Activated CD4-positive, alpha-beta memory T cell treated with anti-CD3 and anti-CD28 coated beads for 36 hours (primary cell): ENCODE data around the gene GALNT15. TPM values are rescaled to one million over a fixed set of nuclear protein-coding genes. Genes with fewer than 3 reads are reported as not detected.

Experiments
- CTCF ChIA-PET: fragments of 350-600 bp; sonication (Branson Sonifier 250); formaldehyde crosslinking; loops from one replicate; lab custom pipeline; 2021; ENCODE audit warnings: antibody characterized with exemption, inconsistent platforms; lab: Charles Lee
- POLR2A ChIA-PET: fragments of 350-600 bp; sonication (Branson Sonifier 250); formaldehyde crosslinking; loops from one replicate; lab custom pipeline; 2021; ENCODE audit warnings: antibody characterized with exemption; lab: Charles Lee
- DNase-seq: peaks from one replicate; pipeline ENCODE4 v3.0.0-alpha.2; 2020
- H3K27ac Mint-ChIP-seq: one replicate; pipeline ENCODE4 v1.8.0; 2021; ENCODE audit warnings: mixed read lengths
- H3K27me3 Mint-ChIP-seq: one replicate; pipeline ENCODE4 v1.8.0; 2021; ENCODE audit warnings: mixed read lengths
- H3K36me3 Mint-ChIP-seq: one replicate; pipeline ENCODE4 v1.8.0; 2021; ENCODE audit warnings: mixed read lengths
- H3K4me1 Mint-ChIP-seq: one replicate; pipeline ENCODE4 v1.8.0; 2021; ENCODE audit warnings: low read depth, mixed read lengths
- H3K4me3 Mint-ChIP-seq: one replicate; pipeline ENCODE4 v1.8.0; 2021; ENCODE audit warnings: mild to moderate bottlenecking, mixed read lengths
- H3K9me3 Mint-ChIP-seq: one replicate; pipeline ENCODE4 v1.8.0; 2021; ENCODE audit warnings: mixed read lengths
- intact Hi-C: fragments of 100-400 bp; cut with micrococcal nuclease; formaldehyde crosslinking; loops from one replicate; pipeline ENCODE4 v1.15.1; 2023
- total RNA-seq, 2 experiments: library from RNA; stranded (reverse); gene quantifications; one replicate each; pipeline ENCODE4 v1.2.3, GENCODE V29; 2021

Gene GALNT15
- total RNA-seq, 2 experiments from 2014 or later, result not detected

DNA sequence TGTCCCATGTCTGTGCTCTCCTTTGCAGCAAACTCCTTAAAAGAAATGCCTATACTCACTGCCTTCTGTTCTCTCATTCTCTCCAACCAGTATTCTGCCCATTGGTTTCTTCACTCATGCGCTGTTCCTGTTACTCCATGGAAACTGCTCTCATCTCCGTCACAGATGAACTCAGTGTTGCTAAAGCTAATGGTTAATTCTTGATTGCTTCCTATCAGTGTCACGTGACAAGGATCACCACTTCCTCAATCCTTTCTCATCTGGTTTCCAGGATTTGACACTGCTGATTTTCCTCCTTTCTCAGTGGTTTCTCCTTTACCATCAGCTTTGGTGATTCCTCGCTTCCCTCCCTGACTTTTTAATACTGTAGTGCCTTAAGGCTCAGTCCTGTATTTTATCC, 87.7 kb downstream of the GALNT15 start:
- Mint-ChIP-seq H3K4me1 (peaks cover 21% of the 10 kb centered on the region), H3K9me3 (no peaks in the 10 kb centered on the region), H3K27ac (no peak overlapping the region), H3K27me3 (no peaks in the 10 kb centered on the region), H3K36me3 (peaks cover 7% of the 10 kb centered on the region), H3K4me3 (no peak overlapping the region)
- ChIA-PET CTCF (interaction anchor here (0.7 kb wide), 1 partner anchor 259 kb away, joined by 3 read pairs; no protein-coding TSS in a partner anchor), POLR2A (no interaction called here)
- DNase-seq, result no peak
- intact Hi-C loops, result loop anchor here (10.0 kb wide), 1 partner anchor 623 kb away; the partner anchor contains the start of gene PLCL2

DNA sequence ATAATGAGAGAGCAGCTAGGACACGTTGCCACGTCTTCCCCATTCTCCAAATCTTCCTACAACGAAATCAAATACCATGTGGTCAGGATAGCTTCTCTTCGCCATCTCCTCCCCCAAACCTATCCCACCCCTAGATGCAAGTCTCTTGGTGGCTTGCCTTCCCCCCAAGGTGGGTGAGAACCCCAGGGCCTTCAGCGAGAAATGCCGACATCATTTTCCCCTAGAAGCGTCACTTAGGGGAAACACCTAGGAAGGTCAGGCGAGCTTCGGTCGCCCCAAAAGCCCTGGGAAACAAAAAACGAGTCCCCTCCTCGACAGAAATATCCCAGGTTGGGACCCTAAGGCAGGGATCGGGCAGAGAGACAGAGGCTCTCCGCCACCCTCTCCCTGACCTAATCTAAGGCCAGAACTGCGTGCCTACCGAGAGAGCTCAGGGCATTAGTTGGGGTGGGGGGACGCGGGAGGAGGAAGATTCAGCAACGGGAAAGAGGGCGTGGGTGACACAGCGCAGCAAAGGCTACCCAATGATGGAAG, 89.8 kb downstream of the GALNT15 start:
- no peaks in the 10 kb centered on the region for H3K27me3 Mint-ChIP-seq
- intact Hi-C loops, result loop anchor here (2.0 to 10.0 kb wide), 2 partner anchors 257 to 621 kb away; partner anchors contain the start of gene PLCL2
- H3K9me3 Mint-ChIP-seq, result no peaks in the 10 kb centered on the region
- H3K27ac Mint-ChIP-seq, result peak overlapping the region; percentile 94
- no peak for DNase-seq
- CTCF ChIA-PET, result interaction anchor here (0.6 to 7.3 kb wide), 10 partner anchors 16 to 448 kb away, joined by 3 to 61 read pairs (median 6); no protein-coding TSS in a partner anchor
- peak overlapping the region; percentile 93 for H3K4me3 Mint-ChIP-seq
- H3K36me3 Mint-ChIP-seq, result peaks cover 8% of the 10 kb centered on the region
- H3K4me1 Mint-ChIP-seq, result peaks cover 36% of the 10 kb centered on the region
- POLR2A ChIA-PET, result interaction anchor here (0.7 to 3.1 kb wide), 13 partner anchors 9 to 1058 kb away, joined by 3 to 15 read pairs (median 5); partner anchors contain the start of gene CAPN7

DNA sequence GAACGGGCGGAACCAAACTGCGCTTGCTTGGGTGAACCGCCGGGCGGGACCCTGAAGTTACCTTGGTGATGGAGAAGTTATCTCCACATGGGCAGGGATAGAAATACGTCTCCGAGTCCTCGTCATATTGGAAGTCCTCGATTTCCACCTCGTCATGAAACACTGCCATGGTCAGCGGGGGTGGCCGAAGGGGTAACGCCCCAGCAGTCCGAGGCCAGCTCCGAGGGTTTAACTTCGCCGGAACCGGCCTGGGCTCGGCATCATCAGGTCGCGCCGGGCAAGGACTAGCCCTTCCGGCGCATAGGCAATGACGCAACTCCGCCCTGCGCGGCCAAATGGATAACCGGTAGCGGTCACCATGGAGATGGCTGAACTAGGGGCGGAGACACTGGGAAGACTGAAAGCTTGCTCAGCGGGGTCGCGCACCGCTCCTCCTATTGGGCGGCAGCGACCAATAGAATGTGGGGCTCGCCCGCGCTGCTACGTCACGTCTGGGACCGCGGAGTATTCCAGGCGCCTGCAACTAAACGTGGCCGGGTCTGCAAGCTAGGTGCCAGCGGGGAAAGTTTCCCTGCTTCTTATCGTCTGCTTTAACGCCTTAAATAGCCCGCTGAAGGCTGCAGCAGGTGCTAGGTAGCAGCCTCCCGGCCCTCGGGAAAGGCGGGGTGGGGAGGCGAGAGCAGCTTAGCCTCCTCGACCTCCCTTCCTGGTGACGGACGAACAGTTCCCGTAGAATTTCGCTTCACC, 90.4 kb downstream of the GALNT15 start, which contains the start of the genes DPH3 and OXNAD1:
Gene DPH3, minus strand, starts transcription at position 236 of the 747 bp plus-strand sequence. Its CDS starts 67 bp downstream, at position 169.
Gene OXNAD1, plus strand, starts transcription at position 505 of the 747 bp plus-strand sequence. CDS start 5,741 bp downstream, outside the sequence.
- ChIA-PET CTCF (interaction anchor here (0.6 to 7.3 kb wide), 11 partner anchors 17 to 332 kb away, joined by 3 to 61 read pairs (median 5); no protein-coding TSS in a partner anchor), POLR2A (interaction anchor here (0.7 to 3.1 kb wide), 16 partner anchors 14 to 1059 kb away, joined by 3 to 15 read pairs (median 4); partner anchors contain the start of gene CAPN7)
- Mint-ChIP-seq H3K4me1 (peaks cover 36% of the 10 kb centered on the region), H3K9me3 (no peaks in the 10 kb centered on the region), H3K4me3 (peak within 1 kb of the TSS; percentile 93), H3K27ac (peak within 1 kb of the TSS; percentile 94), H3K36me3 (peaks cover 7% of the 10 kb centered on the region), H3K27me3 (no peaks in the 10 kb centered on the region)
- peak; percentile 99 for DNase-seq
- intact Hi-C loops, result loop anchor here (1.0 to 10.0 kb wide), 7 partner anchors 21 to 664 kb away; partner anchors contain the start of genes BTD, HACL1 and PLCL2

DNA sequence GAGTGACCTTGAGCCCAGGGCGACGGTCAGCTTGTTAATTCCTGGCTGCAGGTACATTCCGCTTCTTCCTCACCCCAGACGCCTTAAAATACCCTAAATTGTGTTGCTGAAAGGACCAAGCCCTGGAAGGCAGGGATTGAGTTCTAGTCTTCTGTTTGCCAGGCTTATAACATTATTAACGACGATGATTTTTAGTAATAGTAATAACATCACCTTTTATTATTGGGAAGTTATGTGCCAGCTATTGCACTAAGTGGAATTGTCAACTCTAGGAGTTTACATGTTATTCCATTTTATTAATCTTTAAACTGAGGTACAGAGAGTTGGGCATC, 90.9 kb downstream of the GALNT15 start:
- H3K4me3 Mint-ChIP-seq, result peak overlapping the region; percentile 93
- H3K27ac Mint-ChIP-seq, result peak overlapping the region; percentile 94
- H3K36me3 Mint-ChIP-seq, result peaks cover 8% of the 10 kb centered on the region
- H3K27me3 Mint-ChIP-seq, result no peaks in the 10 kb centered on the region
- intact Hi-C loops, result loop anchor here (1.0 to 10.0 kb wide), 7 partner anchors 21 to 664 kb away; partner anchors contain the start of genes BTD, HACL1 and PLCL2
- no peak for DNase-seq
- H3K4me1 Mint-ChIP-seq, result peaks cover 36% of the 10 kb centered on the region
- H3K9me3 Mint-ChIP-seq, result no peaks in the 10 kb centered on the region
- CTCF ChIA-PET, result interaction anchor here (0.7 to 7.3 kb wide), 9 partner anchors 18 to 331 kb away, joined by 3 to 61 read pairs (median 8); no protein-coding TSS in a partner anchor
- POLR2A ChIA-PET, result interaction anchor here (0.8 to 3.1 kb wide), 11 partner anchors 14 to 289 kb away, joined by 3 to 15 read pairs (median 5); no protein-coding TSS in a partner anchor

DNA sequence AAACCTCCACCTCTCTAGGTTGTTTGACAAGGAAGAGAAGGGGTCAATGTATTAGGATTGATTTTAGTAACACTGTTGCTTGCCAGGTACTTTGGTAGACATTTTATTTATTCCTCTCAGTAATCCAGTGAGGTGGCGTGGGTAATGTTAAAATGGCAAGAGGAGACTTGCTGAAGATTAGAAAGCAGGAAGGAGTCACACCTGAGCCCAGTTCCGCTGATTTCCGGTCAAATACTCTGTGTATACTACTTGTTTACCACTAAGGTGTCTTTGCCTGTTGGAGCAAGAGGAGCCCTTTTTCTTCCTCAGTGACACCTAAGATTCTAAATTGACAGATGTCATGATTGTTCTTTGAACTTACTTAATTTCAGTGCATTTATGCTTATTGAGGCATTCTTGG, 92.2 kb downstream of the GALNT15 start:
- no peak for DNase-seq
- ChIA-PET CTCF (interaction anchor here (1.5 to 7.3 kb wide), 8 partner anchors 12 to 285 kb away, joined by 3 to 61 read pairs (median 28); no protein-coding TSS in a partner anchor), POLR2A (interaction anchor here (2.4 to 3.1 kb wide), 2 partner anchors 24 to 53 kb away, joined by 11 read pairs; no protein-coding TSS in a partner anchor)
- no peaks in the 10 kb centered on the region for H3K27me3 Mint-ChIP-seq
- peaks cover 33% of the 10 kb centered on the region for H3K4me1 Mint-ChIP-seq
- no peaks in the 10 kb centered on the region for H3K9me3 Mint-ChIP-seq
- H3K27ac Mint-ChIP-seq, result peak overlapping the region; percentile 12
- intact Hi-C loops, result loop anchor here (10.0 kb wide), 1 partner anchor 618 kb away; the partner anchor contains the start of gene PLCL2
- H3K36me3 Mint-ChIP-seq, result peaks cover 17% of the 10 kb centered on the region
- peak overlapping the region; percentile 10 for H3K4me3 Mint-ChIP-seq

DNA sequence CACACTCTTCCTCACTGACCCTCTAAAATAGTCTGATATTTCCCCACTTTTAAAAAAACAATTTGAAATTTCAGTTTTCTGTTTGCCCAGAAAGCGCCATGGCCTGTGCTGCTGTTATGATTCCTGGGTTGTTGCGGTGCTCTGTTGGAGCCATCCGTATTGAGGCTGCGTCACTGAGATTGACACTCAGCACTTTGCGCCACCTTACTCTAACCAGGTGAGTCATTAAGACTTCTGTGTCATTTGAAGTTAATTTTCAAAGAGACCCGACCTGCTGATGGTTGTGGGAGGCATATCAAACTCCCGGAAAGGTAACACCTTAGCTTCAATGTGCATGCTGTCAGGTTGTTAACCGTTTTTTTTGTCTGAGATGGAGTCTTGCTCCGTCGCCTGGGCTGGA, 96.4 kb downstream of the GALNT15 start:
- POLR2A ChIA-PET, result no interaction called here
- intact Hi-C loops, result no loop called here
- no peak overlapping the region for H3K27ac Mint-ChIP-seq
- no peak overlapping the region for H3K4me3 Mint-ChIP-seq
- no peaks in the 10 kb centered on the region for H3K9me3 Mint-ChIP-seq
- CTCF ChIA-PET, result interaction anchor here (0.8 to 7.3 kb wide), 4 partner anchors 15 to 281 kb away, joined by 3 to 61 read pairs (median 16); no protein-coding TSS in a partner anchor
- H3K36me3 Mint-ChIP-seq, result peaks cover 28% of the 10 kb centered on the region
- no peaks in the 10 kb centered on the region for H3K27me3 Mint-ChIP-seq
- peaks cover 28% of the 10 kb centered on the region for H3K4me1 Mint-ChIP-seq
- no peak for DNase-seq

DNA sequence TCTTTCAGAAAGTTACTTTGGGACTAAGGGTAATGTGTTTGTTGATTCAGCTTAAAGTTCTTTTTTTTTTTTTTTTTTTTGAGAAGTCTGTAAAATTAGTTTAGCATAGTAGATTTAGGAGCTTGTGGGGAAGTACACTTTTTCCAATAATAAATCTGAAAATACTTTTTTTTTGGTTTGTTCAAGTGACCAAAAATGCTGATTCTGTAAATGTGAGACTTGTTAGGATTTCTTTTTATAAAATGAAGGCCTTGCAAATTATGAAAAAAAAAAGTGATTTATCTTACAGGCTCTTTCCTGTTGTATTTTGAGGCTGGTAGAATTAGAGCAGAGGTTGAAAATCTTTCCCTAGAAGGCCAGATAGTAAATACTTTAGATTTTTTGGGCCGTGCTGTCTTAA, 98.1 kb downstream of the GALNT15 start:
- no peak overlapping the region for H3K4me3 Mint-ChIP-seq
- no peak overlapping the region for H3K27ac Mint-ChIP-seq
- ChIA-PET POLR2A (no interaction called here), CTCF (interaction anchor here (0.8 to 1.7 kb wide), 5 partner anchors 13 to 47 kb away, joined by 3 to 9 read pairs (median 3); no protein-coding TSS in a partner anchor)
- H3K27me3 Mint-ChIP-seq, result no peaks in the 10 kb centered on the region
- intact Hi-C loops, result no loop called here
- peaks cover 11% of the 10 kb centered on the region for H3K4me1 Mint-ChIP-seq
- H3K9me3 Mint-ChIP-seq, result no peaks in the 10 kb centered on the region
- peaks cover 32% of the 10 kb centered on the region for H3K36me3 Mint-ChIP-seq
- no peak for DNase-seq

DNA sequence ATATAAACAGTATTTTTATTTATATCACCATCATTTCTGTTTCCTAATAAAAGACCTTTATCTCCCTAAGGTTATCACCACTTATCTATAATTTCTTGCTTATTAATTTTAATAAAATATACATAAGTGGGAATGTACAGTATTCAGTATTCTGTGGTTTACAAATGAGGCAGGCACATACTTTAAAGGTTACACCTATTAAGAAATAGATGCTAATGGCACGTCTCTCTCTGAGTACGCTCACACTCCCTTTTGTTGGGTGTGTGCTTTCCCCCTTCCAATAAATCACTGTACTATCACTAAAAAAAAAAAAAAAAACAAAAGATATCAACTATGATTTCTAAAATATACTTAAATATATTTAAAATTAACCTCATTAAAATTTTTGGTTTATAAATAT, 99.4 kb downstream of the GALNT15 start:
- no peak for DNase-seq
- CTCF ChIA-PET, result no interaction called here
- POLR2A ChIA-PET, result no interaction called here
- no peaks in the 10 kb centered on the region for H3K9me3 Mint-ChIP-seq
- H3K36me3 Mint-ChIP-seq, result peaks cover 33% of the 10 kb centered on the region
- H3K27ac Mint-ChIP-seq, result no peak overlapping the region
- intact Hi-C loops, result no loop called here
- no peak overlapping the region for H3K4me3 Mint-ChIP-seq
- H3K4me1 Mint-ChIP-seq, result peaks cover 1% of the 10 kb centered on the region
- H3K27me3 Mint-ChIP-seq, result no peaks in the 10 kb centered on the region

DNA sequence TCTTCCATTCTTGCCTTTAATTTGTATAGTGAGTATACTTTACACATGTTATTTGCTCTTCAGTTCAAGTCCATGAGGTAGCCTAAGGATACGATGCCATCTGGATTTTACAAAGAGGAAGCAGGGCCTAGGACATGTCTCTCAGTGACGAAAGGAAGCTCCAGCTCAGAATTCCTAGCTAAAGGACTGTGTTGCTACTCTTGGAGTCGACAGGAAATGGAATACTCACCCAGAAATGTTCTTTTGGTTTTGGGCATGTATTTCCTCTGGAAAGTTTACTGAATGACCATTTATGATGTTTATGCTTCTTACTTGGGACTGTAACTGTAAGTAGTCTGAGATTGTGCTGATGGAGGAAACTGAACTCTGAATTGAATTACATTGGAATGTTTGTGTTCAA, 103.0 kb downstream of the GALNT15 start:
- Mint-ChIP-seq H3K4me1 (peaks cover 2% of the 10 kb centered on the region), H3K36me3 (peaks cover 19% of the 10 kb centered on the region), H3K27ac (no peak overlapping the region), H3K4me3 (no peak overlapping the region), H3K9me3 (no peaks in the 10 kb centered on the region), H3K27me3 (no peaks in the 10 kb centered on the region)
- DNase-seq, result no peak
- POLR2A ChIA-PET, result no interaction called here
- CTCF ChIA-PET, result no interaction called here
- intact Hi-C loops, result no loop called here

DNA sequence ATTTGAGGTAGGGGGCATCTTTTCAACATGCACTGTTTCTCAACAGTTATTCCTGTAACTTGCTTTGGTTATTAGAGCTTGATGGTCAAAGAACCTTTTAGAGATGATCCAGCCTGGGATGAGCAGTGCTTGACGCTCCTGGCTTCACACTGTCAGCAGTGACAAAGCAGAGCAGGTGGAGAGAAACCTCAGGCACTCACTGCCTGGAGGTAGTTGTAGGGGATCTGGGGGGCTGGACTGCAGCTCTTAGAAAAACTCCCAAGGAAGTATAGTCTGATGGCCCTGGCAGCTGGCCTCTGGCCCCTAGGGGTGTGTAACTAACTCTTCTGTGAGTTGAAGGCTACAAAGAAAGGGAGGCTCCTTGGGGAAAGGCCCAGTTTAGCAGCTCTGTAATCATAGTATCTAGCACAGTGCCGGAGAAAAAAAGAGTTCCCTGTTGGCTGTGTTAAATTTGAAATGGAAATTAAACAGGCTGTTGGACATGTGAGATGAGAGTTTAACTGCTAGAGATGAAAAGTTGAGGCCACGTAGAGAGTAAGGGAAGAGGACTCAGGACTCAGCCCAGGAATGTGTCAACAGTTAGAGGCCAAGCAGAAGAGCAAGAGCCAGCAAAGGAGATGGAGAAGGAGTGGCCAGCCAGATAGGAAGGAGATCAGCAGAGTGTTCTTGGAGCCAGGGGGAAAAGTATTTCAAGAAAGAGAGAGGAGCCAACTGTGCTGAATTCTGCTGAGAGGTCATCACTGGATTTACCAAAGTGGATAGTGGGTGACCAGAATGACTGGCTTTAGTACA, 104.7 kb downstream of the GALNT15 start:
- DNase-seq, result no peak
- intact Hi-C loops, result no loop called here
- Mint-ChIP-seq H3K27me3 (no peaks in the 10 kb centered on the region), H3K4me1 (peaks cover 7% of the 10 kb centered on the region), H3K9me3 (no peaks in the 10 kb centered on the region), H3K36me3 (peaks cover 23% of the 10 kb centered on the region), H3K27ac (no peak overlapping the region), H3K4me3 (no peak overlapping the region)
- ChIA-PET CTCF (no interaction called here), POLR2A (interaction anchor here (1.5 kb wide), 1 partner anchor 14 kb away, joined by 3 read pairs; the partner anchor contains the start of gene OXNAD1)

DNA sequence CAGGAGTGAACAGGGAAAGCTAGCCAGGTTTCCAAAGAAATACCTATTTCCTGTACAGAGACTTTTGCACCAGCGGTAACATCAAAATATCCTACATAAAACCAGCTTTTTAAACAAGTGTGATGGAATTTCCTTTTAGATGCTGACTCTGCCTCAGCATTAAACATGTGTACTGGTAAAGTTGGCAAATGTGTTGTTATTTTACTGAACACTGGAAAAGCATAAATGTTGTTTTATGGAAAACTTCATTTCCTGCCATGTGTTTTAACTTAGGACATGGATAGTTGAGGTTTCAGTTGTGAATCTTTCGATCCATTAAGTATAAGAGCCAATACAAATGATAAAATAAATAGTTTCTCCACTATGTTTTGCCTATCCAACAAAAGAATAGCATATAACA, 106.2 kb downstream of the GALNT15 start:
- peaks cover 19% of the 10 kb centered on the region for H3K36me3 Mint-ChIP-seq
- intact Hi-C loops, result loop anchor here (10.0 kb wide), 1 partner anchor 954 kb away; no protein-coding TSS in a partner anchor
- no peak for DNase-seq
- POLR2A ChIA-PET, result no interaction called here
- no peak overlapping the region for H3K4me3 Mint-ChIP-seq
- H3K9me3 Mint-ChIP-seq, result no peaks in the 10 kb centered on the region
- H3K27me3 Mint-ChIP-seq, result no peaks in the 10 kb centered on the region
- H3K27ac Mint-ChIP-seq, result no peak overlapping the region
- CTCF ChIA-PET, result interaction anchor here (1.8 to 2.4 kb wide), 2 partner anchors 10 to 12 kb away, joined by 6 to 9 read pairs; no protein-coding TSS in a partner anchor
- H3K4me1 Mint-ChIP-seq, result peaks cover 21% of the 10 kb centered on the region
